ENCODE measurements around the gene FUCA1.

DNA sequence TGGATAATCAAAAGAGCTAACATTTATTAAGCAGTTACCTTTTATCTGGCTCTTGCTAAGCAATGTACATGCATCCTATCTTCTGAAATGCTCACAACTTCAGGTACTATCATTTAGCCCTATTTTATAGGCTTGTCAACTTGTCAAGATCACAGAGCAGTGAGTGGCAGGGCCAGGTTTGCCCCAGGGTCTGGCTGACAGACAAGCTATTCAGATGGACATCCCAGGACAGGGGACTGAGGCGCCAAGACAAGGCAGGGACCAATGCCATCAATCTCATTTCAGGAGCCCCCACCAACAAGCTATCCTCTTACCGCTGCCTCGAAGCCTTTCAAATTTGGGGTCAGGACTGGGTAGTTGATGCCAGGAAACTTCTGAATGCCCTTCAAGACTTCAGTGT is 51.7 kb downstream of the FUCA1 start:
- TF ChIP-seq, protein P1, sequence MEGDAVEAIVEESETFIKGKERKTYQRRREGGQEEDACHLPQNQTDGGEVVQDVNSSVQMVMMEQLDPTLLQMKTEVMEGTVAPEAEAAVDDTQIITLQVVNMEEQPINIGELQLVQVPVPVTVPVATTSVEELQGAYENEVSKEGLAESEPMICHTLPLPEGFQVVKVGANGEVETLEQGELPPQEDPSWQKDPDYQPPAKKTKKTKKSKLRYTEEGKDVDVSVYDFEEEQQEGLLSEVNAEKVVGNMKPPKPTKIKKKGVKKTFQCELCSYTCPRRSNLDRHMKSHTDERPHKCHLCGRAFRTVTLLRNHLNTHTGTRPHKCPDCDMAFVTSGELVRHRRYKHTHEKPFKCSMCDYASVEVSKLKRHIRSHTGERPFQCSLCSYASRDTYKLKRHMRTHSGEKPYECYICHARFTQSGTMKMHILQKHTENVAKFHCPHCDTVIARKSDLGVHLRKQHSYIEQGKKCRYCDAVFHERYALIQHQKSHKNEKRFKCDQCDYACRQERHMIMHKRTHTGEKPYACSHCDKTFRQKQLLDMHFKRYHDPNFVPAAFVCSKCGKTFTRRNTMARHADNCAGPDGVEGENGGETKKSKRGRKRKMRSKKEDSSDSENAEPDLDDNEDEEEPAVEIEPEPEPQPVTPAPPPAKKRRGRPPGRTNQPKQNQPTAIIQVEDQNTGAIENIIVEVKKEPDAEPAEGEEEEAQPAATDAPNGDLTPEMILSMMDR (conservative IDR thresholded peaks at IDR 0.05; ENCODE audit: low read length) = no peak
- no peak for TF ChIP-seq EZH2phosphoT487 (IDR thresholded peaks at IDR 0.05; ENCODE audit: borderline replicate concordance)

Measured in Loucy (cell line).